ENCODE measurements around the gene TRIM68.

DNA sequence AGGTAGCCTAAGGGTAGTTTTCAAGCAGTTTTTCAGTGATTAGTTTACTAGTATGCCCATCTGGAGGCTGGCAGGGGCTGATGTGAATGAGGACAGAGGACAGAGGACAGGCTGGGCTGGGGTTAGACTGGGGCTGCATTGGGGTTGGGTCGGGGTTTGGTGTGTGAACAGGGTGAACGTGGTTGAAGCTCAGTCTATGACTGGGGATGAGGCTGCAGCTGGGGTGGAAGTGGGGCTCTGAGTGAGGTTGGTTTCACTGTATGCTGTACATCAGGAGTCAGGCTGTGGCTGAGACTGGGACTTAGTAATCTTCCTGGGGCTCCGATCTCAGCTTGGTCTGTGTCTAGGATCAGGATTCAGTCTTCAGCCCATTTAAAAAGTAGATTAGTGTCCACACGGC is 36.2 kb upstream of the TRIM68 start:
- TF ChIP-seq, protein P1, sequence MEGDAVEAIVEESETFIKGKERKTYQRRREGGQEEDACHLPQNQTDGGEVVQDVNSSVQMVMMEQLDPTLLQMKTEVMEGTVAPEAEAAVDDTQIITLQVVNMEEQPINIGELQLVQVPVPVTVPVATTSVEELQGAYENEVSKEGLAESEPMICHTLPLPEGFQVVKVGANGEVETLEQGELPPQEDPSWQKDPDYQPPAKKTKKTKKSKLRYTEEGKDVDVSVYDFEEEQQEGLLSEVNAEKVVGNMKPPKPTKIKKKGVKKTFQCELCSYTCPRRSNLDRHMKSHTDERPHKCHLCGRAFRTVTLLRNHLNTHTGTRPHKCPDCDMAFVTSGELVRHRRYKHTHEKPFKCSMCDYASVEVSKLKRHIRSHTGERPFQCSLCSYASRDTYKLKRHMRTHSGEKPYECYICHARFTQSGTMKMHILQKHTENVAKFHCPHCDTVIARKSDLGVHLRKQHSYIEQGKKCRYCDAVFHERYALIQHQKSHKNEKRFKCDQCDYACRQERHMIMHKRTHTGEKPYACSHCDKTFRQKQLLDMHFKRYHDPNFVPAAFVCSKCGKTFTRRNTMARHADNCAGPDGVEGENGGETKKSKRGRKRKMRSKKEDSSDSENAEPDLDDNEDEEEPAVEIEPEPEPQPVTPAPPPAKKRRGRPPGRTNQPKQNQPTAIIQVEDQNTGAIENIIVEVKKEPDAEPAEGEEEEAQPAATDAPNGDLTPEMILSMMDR (IDR thresholded peaks at IDR 0.05), result no peak
- no peak for TF ChIP-seq POLR2A (IDR thresholded peaks at IDR 0.05)

All from ovary (tissue), 3 donors.